NCI-H1436 (cell line): ENCODE measurements around the gene DNER.

Source experiments
- DNase-seq: peaks from one replicate; lab custom pipeline; 2025; lab: John Stamatoyannopoulos, UW

The DNER gene

DNA sequence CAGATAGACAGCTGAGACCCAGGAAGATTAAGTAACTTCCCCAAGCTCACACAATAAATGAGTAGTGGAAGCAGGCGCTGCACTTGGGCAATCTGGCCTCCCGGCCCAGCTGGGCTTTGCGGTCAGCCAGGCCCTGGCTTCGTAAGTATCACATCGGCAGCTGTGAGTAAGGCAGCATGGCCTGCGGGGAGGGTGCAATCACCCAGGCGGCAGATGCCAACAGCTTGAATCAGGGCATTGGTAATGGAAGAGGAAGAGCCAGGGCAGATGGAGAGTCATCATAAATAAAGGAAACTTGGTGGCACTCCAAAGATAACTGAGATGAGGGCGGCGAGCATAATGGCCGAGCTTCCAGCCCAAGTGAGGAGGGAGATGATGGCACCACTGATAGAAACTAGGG lies 225.3 kb downstream of the DNER start:
- DNase-seq, result no peak

DNA sequence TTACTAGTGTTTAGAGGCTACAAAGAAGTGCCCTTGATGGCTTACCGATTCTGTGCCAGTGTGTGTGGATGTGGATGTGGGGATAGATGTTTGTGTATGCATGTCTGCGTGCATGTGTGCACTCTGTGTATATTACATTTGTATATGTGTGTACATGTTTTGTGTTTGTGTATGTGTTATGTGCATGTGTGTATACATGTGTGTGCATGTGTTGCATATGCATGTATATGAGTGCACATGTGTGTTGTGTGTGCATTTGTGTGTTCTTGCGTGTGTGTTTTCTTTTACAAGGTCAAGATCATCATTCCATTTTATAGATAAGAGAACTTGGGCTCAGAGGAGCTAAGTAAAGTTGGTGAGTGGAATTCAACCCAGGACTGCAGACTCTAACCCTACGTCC lies 226.1 kb downstream of the DNER start:
- no peak for DNase-seq

DNA sequence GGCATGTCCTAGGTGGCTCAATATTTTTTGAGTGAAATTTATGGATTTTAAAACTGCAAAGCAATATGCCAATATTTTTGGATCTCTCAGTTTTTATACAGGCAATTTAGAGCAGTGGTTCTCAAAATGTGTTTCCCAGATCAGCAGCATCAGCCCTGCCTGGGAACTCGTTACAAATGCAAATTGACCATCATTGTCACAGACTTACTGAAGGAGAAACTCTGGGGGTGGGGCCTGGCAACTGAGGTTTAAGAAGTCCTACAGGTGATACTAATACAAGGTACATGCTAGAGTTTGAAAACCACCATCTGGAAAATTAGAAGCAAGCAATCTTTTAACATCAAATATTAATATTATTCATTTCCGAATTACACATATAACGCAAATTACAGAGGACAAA lies 227.7 kb downstream of the DNER start:
- DNase-seq, result no peak

DNA sequence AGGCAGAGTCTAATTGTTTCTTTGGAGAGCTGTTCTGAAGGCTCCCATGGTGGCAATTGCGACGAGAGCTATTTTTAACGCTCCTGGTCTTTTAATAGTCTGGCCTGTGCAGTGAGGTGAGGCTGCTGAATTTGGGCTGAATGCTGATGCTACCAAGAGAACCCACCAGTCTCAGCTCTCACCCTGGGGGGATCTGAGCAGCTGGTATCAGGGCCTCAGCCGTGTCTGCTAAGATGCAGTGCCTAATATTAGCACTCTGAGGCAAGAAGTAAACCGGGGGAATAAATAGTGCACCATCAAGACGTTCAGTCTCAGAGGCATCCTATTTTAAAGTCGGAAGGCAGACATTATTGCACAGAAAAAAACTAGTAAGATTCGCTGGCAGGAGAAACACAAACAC lies 228.5 kb downstream of the DNER start:
- DNase-seq, result no peak

DNA sequence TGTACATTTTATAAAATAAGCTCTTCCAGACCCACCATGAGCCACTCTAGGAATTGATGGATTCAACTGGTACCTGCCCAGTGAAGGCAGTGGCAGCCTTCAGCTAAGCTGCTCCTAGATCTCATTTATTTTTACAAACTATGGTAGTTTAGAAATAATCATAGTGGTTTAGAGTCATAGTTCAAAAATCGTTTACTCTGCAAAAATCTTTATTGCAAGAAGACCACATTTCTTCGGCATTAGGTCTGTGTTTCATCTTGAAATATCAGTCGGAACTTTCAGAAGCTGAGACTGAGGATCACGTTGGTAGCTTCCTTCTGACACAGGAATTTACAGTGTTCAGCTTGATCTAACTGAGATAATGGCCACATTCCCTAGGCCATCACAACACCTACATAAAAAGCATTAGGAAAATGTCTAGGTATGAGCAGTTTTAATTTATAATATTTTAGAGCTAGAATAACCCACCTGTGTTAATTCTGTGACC lies 237.0 kb downstream of the DNER start:
- DNase-seq, result no peak

DNA sequence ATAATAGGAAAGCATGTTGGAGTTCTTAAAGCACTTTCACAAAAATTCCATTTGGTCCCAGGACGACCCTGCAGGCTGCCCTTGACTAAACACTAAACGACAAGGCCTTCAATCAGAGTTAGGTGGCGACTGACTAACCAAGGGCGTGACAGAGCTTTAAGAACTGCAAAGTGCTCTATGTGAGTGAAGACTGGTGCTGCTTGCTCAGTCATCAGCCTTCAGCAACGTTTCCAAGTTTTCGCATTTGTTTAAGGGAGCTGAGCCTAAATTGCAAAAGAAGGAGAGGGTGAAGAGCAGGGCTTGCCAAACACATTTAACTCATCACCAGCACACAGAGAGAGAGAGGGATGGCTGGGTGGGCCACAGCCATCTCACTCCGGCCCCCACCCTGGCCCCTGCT lies 238.6 kb downstream of the DNER start:
- DNase-seq, result no peak

DNA sequence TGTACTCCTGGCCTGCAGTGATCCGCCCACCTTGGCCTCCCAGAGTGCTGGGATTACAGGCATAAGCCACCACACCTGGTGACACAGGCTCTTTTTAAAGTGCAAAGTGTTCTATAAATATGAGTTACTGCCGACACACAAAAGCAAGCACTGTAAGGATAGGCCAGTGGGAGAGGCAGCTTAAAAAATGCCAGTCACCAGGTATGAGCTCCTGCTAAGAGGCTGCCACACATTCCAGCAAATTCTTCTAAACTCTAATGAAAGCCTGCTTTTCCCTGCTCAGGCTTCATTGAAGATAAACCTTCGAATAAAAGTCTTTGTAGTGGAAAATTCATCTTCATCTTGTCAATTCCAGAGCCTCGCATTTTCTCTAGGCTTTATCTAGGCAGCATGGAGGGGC lies 240.2 kb downstream of the DNER start:
- DNase-seq, result no peak

DNA sequence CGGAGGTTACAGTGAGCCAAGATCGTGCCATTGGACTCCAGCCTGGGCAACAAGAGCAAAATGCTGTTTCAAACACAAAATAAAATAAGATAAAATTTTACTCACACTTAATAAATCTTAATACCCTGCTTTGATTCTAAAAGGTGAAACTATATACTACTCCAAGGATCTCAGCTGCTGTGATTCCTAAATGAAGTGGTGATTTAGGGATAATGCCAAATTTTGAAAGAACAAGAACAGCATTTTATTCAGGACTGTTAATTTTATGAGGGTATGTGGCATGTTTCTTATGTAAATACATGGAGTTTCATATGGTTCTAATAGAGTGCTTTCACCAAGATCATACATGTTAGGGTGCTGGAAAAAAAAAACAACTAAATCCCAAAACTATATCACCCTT lies 243.6 kb downstream of the DNER start:
- DNase-seq, result no peak

DNA sequence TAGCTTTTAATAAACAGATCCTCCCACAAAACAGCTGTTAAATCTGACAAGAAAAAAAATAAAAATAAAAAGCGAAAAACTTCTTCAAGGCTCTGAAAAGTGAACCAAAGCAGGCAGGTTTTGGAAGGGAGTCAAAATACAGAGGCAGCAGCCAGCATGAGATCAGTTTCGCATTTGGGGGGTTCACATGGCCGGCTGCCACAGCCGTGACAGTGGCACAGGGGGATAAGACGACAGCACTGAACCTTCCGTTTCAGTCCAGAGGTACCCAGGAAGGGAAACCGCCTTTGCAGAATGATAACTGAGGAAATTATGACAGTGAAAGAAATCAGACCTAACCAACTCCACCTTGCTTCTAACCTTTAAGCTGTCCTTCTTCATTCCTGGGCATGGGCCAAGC lies 246.6 kb downstream of the DNER start:
- DNase-seq, result no peak

DNA sequence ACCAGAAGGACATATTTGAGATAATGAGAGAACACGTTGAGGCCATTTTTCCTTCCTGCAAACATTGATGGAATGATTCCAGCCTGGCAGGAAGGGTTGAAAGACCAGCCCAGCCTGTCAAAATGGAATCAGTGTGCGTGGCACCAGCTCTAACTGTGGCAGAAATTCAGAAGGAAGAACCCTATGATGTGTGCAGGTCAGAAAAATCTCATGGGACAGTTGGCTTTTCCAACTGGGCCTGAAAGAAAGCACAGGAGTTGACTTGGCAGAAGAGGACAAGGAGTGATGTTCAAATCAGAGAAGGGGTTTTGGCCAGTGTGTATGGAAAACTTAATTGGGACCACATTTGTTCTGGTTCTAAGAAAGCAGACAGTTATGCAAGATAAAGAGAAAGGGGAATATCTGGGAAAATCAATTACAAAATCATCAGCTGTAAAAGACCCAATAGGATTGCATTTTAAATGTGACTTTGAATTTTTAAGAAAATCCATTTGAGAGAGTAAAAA lies 250.5 kb downstream of the DNER start:
- DNase-seq, result no peak

DNA sequence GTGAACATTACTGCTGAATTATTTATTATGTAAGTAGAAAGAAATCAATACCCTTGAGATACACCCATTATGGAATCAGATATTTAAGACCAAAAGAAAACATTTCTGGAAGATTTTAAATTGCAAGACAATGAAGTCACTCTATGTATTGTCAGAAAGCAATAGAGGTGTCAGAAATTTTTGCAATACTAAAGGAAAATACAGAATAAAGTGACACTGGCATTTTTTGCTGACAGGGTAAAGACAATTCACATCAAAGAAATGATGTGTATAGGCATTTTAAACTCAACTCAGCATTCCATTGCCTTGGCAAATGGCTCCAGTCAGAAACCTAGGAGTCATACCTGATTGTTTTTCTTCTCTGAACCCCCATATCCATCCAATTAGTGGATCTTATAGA lies 252.2 kb downstream of the DNER start:
- no peak for DNase-seq

DNA sequence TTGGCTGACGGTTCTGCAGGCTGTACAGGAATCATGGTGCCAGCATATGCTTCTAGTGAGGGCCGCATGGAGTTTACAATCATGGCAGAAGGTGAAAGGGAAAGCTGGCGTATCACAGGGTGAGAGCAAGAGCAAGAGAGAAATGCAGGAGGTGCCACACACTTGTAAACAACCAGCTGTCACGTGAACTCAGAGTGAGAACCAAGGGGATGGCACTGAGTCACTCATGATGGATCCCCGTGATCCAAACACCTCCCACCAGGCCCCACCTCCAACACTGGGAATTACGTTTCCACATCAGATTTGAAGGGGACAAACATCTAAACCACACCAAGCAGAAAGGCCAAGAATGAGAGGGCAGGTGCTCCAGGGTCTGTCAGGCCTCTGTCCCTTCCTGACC lies 258.3 kb downstream of the DNER start:
- DNase-seq, result no peak

DNA sequence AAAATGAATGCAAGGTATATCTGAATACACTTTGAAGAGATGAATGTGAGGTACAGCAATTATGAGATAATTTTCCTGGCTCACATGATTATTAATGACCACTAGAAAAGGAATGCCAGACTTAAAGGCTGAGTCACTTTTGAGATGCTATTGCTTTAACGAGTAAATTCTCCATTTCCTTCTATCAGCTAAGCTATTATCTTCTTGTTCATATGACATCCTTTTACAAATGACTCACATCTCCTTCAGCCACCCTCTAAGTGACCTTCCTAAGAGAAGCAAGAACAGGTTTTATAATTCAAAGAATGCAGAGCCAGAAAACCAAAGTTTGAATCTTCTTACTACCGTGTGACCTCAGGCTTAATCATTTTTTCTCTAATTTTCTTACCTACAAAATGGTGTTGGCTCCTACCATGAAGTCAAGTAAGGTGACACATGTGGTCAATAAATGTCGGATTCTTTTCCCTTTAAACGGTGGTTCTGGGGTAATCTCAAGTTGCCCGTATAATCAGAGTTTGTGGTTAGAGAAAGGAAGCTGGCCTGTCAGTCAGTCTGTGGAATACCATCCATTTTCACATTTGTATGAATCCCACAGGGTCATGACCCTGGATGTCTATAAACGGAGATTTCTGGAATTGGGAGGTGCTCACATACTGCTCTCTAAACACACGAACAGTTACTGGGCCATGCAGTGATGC lies 259.3 kb downstream of the DNER start:
- DNase-seq, result no peak

DNA sequence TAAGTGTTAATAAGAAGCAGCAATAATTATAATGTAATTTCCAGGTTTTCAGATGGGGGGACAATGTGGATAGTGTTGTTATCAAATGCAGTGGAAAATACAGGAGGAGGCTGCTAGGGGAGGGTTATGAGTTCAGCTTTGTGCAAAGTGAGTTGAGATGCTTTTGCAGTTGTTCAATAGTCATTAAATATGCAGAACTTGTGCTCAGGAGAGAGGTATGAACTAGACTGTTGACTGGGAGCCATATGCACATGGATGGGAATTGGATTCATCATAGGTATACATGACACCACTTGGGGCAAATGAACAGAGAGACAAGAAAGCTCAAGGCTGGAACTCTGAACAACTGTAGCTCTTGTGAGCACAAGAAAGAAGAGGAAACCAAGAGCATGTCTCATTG lies 261.1 kb downstream of the DNER start:
- DNase-seq, result no peak

DNA sequence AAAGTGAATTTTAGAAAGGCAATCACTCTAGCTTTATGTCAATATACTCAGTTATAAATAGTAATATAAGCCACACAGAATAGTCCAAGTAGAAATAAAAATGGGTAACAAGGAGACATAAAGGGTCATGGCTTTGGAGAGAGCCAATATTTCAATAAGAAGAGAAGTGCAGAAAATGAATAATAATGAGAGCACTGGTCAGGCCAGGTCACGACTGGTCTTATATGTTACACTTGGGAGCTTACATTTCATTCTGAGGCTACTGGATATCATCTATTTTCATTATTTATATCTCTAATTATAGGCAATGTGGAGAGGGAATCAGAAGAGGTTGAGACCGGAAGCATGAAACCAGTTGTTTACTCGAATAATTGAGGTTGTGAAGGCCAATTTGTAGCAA lies 262.5 kb downstream of the DNER start:
- no peak for DNase-seq

DNA sequence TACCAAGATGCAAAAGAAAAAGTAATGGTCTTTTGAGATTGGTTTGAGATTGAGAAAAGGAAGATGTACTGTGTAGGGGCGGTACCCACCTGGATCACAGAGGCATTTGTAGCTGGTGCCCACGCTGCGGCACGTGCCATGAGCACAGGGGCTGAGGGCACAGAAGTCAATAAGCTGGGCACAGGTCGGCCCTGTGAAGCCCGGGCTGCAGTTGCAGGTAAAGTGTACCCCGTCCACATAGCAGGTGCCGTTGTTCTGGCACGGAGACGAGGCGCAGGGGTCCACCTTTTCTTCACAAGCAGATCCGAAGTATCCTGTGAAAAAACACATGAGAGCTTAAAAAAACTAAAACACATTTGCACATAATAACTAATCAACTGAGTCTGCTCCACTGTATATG lies 267.1 kb downstream of the DNER start:
- DNase-seq, result no peak

DNA sequence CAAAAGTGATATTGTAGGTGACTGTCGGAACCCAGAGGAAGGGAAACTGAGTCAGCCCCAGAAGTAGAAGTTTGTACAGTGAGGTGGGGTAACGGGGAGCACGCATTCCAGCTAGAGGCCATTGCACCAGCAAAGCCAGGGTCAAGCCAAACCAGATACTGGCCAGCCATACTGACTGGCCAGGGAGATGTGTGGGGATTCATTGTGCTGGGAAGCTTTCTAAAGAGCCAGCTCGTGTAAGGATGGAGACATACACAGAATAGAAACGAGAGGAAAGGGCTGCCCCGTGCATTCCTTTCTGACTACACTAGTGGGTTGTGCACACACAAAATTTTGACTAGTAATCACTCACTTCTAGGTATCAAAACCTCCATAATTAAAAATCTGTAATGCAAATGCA lies 268.0 kb downstream of the DNER start:
- no peak for DNase-seq

DNA sequence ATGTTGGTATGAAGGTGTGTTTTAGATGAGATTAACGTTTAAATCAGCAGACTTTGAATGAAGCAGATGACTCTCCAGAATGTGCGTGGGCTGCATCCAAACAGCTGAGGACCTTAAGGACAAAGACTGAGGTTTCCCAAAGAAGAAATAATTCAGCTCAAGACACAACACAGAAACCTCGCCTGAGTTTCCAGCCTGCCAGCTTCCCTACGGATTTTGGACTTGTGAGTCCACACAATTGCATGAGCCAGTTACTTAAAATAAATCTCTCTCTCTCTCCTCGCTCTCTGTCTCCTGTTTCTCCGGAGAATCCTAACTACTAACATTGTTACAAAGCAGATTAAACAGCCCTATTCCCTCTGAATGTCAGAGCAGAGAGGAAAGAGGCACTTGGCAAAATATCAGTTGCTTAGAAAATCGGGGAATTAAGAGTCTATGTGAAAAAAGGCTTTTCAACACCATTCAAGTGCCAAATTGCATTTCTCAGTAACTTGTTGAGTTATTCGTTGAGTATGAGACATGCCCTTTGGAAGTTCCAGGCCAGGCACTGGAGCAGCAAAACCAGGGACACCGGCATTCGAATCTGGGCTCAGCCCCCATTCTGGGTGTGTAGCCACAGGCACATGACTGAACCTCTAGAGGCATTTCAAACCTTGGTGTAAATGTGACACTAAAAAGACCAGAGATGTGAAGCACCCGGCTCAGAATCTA lies 268.7 kb downstream of the DNER start:
- no peak for DNase-seq

DNA sequence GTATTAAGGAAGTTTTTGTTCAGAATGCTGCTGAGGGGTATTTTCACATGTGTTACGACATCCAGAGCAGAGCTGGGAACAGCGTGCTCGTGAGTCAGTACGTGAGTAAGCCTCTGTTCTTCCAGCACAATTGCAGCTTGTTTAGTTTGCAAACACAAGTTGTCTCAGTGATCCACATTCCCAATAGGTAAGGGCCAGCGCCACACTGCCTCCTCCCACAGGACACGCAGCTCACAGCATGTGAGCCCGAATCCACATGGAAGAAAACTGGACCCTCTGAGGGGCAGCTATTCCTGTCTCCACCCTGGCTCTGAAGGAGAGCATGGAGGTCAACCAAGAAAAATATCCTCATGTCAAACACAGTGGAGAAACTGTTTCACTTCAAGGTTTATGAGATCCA lies 269.3 kb downstream of the DNER start:
- no peak for DNase-seq

DNA sequence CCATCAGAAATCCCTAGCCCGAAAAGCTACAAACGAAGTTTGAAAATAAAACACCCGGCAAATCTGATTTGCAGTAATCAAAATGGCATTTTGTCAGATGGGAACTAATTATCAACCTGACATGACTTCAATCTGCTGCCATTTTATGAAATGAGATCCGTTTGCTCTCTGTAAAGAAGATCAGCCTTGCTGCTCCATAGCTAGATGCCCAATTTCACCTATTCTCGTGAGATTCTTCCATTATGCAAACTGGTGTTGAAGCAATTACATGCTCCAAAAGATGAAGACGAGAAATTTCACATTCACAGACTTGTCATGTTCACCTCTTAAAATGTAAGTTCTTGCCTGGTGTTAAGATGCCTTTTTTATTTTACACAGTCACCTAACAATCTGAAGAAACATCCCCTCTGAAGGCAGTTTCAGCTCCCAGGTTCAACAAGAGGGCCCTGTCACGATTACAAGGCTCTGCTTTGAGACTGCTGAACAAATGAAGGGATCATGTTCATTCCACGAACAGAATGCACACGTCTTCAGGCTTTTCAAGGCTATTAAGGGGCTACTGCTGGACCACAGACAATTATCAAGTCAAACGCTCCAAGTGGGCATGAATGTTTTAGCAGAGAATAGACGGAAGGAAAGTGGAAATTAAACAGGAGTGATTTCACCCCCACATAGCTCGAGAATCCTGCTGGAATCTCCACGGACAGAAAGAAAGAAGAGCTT lies 270.6 kb downstream of the DNER start:
- DNase-seq, result no peak

DNA sequence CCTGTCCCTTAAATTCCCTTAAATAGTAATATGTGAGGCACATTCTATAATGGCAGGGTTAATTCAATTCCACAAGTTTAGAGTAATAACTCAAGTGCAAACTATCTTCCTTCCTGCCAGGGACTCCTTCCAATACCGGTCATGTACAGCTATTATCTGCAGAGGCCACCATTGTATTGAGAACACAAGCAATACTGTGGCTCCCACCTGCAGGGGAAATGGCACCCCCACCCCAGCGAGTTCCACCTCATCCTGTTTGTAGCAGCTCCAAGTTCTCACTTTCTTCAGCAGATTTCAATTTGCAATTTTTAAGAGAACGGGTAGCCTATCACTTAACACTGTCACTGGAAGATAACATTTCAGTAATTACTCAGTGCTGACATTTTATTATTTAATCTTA lies 271.2 kb downstream of the DNER start:
- no peak for DNase-seq

DNA sequence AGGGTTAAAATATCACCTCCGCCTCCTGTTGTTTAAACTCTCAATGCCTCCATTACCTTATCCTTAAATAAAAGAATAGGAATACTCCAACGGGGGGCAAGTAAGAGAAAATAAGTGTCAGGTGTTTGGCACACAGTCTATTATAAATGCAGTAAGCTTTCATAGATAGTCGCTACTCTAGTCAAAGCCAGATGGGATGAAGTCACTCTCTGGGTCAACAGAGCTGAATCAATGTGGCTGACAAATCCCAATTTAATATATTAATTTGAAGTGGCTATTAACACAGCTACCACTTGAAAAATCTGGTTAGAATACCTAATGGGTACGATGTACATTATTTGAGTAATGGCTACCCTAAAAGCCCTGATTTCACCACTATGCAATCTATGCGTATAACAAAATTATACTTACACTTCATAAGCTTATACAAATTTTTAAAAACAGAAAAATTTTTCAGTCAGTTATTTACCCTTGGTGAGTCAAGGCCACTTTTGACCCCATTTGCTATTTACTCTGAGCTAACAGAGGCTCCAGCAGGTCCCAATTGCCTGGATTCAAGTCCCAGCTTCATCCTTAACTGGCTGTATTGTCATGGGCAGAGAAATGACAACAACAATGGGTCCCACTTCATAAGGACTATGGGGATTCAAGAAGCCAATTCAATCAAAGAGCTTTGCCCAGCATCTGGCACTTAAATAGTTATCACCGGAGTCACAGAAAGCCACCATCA lies 275.8 kb downstream of the DNER start:
- no peak for DNase-seq
